Measurements from ENCODE around the gene NET1.

The NET1 gene

GRCh38 chr10:5502571-5503476, 90.5 kb downstream of the NET1 start:
- DNase-seq, result no peak

GRCh38 chr10:5503477-5503835, 91.1 kb downstream of the NET1 start:
- no peak for DNase-seq

GRCh38 chr10:5504146-5505072, 92.1 kb downstream of the NET1 start:
- no peak for DNase-seq

GRCh38 chr10:5506246-5506645, 93.9 kb downstream of the NET1 start:
- no peak for DNase-seq

GRCh38 chr10:5506751-5507648, 94.6 kb downstream of the NET1 start:
- DNase-seq, result no peak

- DNase-seq, result no peak
Observed at GRCh38 chr10:5507649-5508131, 95.3 kb downstream of the NET1 start.

GRCh38 chr10:5508161-5508604, 95.8 kb downstream of the NET1 start:
- no peak for DNase-seq

Measured in NCI-H1048 (cell line).